Transverse colon (tissue), 4 donors: ENCODE measurements around the gene PRKCE. TPM values are rescaled to one million over a fixed set of nuclear protein-coding genes. Genes with fewer than 3 reads are reported as not detected.

Experiments used
- DNase-seq: peaks from one replicate; pipeline ENCODE4 v3.0.0-alpha.2; 2019
- H3K27ac ChIP-seq, 4 donors: fragments of 200-600 bp; sonication (generic); 2 replicates each; pipeline ENCODE4 v1.5.1; 2016 to 2018; ENCODE audit warnings: inconsistent platforms in 4 of 4
- H3K27me3 ChIP-seq: fragments of 200-600 bp; sonication (generic); 2 replicates; pipeline ENCODE4 v1.5.1; 2017; ENCODE audit warnings: inconsistent platforms
- H3K36me3 ChIP-seq, 4 donors: fragments of 200-600 bp; sonication (generic); 2 replicates each; pipeline ENCODE4 v1.5.1; 2017 to 2019; ENCODE audit warnings: inconsistent platforms in 4 of 4
- H3K4me1 ChIP-seq, 4 donors: fragments of 200-600 bp; sonication (generic); 2 replicates each; pipeline ENCODE4 v1.5.1; 2017 to 2020; ENCODE audit warnings: inconsistent platforms in 4 of 4
- H3K4me3 ChIP-seq, 4 donors: fragments of 200-600 bp; sonication (generic); 1 replicate in 1 of 4; 2 replicates in 3 of 4; pipeline versions ENCODE4 v1.5.1 to v1.6.1; 2017 to 2019; ENCODE audit warnings: inconsistent platforms in 4 of 4
- H3K9me3 ChIP-seq, 2 donors: fragments of 200-600 bp; sonication (generic); 2 replicates each; pipeline ENCODE4 v1.5.1; 2017 to 2019; ENCODE audit warnings: inconsistent platforms in 2 of 2
- CTCF ChIP-seq, 5 experiments: fragments of 200-600 bp in 3 of 5; fragments of 450-650 bp in 2 of 5; sonication (generic) in 3 of 5; IDR thresholded peaks; 1 replicate in 2 of 5; 2 replicates in 3 of 5; pipeline ENCODE4 v1.5.1; 2016 to 2017; ENCODE audit warnings: antibody characterized with exemption in 5 of 5, inconsistent platforms in 3 of 5, mild to moderate bottlenecking in 2 of 5, moderate library complexity in 1 of 5
- EP300 ChIP-seq: sonication (generic); formaldehyde crosslinking; IDR thresholded peaks from one replicate; pipeline ENCODE4 v1.6.1; 2017; ENCODE audit warnings: antibody characterized with exemption, low read depth
- POLR2A ChIP-seq: fragments of 450-650 bp; IDR thresholded peaks from one replicate; pipeline ENCODE4 v1.6.1; 2016; ENCODE audit warnings: antibody characterized with exemption, mild to moderate bottlenecking, moderate library complexity
- POLR2AphosphoS5 ChIP-seq, 3 donors: sonication (generic); formaldehyde crosslinking; IDR thresholded peaks; one replicate each; pipeline ENCODE4 v1.6.1; 2016; ENCODE audit warnings: antibody characterized with exemption in 3 of 3
- WGBS, 2 donors: methylation state at CpG; one replicate each; pipeline ENCODE4 v1.1.5; 2018; ENCODE audit warnings: low coverage in 1 of 2; 5-methylcytosine and 5-hydroxymethylcytosine counted together
- in situ Hi-C, 4 donors: fragments of 200-750 bp; cut with MboI; loops; one replicate each; pipeline versions ENCODE4 v1.15.0 to v1.15.1; 2017; ENCODE audit warnings: low sequenced_read_pairs in 3 of 4, low pct_ligation_motif_present in 1 of 4, low pct_unique_long_range_greater_than_20kb in 1 of 4
- intact Hi-C: fragments of 100-400 bp; cut with DNase I; formaldehyde crosslinking; loops from one replicate; pipeline ENCODE4 v1.15.1; 2023; ENCODE audit warnings: low total_unique reads
- total RNA-seq, 4 donors: library from RNA; depleted of rRNA; stranded (reverse); fragments of >200 nt; gene quantifications; one replicate each; pipeline ENCODE4 v1.1.0, GENCODE V29; 2016

PRKCE gene
- total RNA-seq, 4 donors from 2014 or later: 8.6 to 20.6 (median 11.3) TPM

GRCh38 chr2:46162329-46163097, 511.0 kb downstream of the PRKCE start:
- Histone ChIP-seq H3K27me3 (no peaks in the 10 kb centered on the region), H3K9me3 (no peaks in the 10 kb centered on the region), H3K4me3 (no peak overlapping the region), H3K27ac (peak overlapping the region in 3 of 4 donors; percentile 1 to 25 (median 23)), H3K36me3 (no peaks in the 10 kb centered on the region), H3K4me1 (peaks cover 12 to 29% (median 23%) of the 10 kb centered on the region in 4 donors)
- intact Hi-C loops (no loop called here), in situ Hi-C loops (no loop called here)
- no peak for DNase-seq
- 70 to 81% methylated on average over 5 to 11 of the region's 11 CpGs for WGBS, 2 donors
- TF ChIP-seq POLR2AphosphoS5 (IDR thresholded peaks at IDR 0.05) (no peak), EP300 (no peak)

DNA sequence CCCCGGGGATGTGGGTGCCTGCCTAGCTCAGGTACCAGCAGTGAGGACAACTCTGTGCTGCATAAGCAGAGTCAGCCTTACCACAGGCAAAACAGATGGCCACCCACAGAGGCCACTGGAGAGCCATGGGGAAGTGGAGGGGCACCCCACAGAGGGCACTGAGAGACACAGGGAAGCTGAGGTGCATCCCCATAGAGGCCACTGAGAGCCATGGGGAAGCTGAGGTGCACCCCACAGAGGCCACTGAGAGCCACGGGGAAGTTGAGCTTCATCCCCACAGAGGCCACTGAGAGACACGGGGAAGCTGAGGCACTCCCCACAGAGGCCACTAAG, 511.6 kb downstream of the PRKCE start:
- Histone ChIP-seq H3K27me3 (no peaks in the 10 kb centered on the region), H3K27ac (peak overlapping the region in 2 of 4 donors; percentile 18 to 25), H3K9me3 (no peaks in the 10 kb centered on the region), H3K4me1 (peaks cover 12 to 26% (median 21%) of the 10 kb centered on the region in 4 donors), H3K4me3 (no peak overlapping the region), H3K36me3 (no peaks in the 10 kb centered on the region)
- WGBS, 2 donors: 73% methylated on average over 3 of the region's 3 CpGs; no CpG with 5 or more reads in 1 of the 2 donors
- no peak for DNase-seq
- TF ChIP-seq CTCF (IDR thresholded peaks at IDR 0.05) (no peak), EP300 (no peak), POLR2AphosphoS5 (IDR thresholded peaks at IDR 0.05) (no peak), POLR2A (no peak)
- intact Hi-C loops (no loop called here), in situ Hi-C loops (no loop called here)

GRCh38 chr2:46163804-46164528, 512.5 kb downstream of the PRKCE start:
- Histone ChIP-seq H3K36me3 (no peaks in the 10 kb centered on the region), H3K9me3 (no peaks in the 10 kb centered on the region), H3K4me1 (peaks cover 12 to 26% (median 21%) of the 10 kb centered on the region in 4 donors), H3K27ac (peak overlapping the region; percentile 30 to 77 (median 68)), H3K4me3 (no peak overlapping the region), H3K27me3 (no peaks in the 10 kb centered on the region)
- intact Hi-C loops: no loop called here
- peak; percentile 43 for DNase-seq
- 28 to 53% methylated on average over 2 to 8 of the region's 8 CpGs for WGBS, 2 donors
- in situ Hi-C loops: no loop called here
- TF ChIP-seq CTCF (IDR thresholded peaks at IDR 0.05): no peak
- peak in 1 of 3 donors; percentile 9 for TF ChIP-seq POLR2AphosphoS5 (IDR thresholded peaks at IDR 0.05)
- no peak for TF ChIP-seq EP300
- no peak for TF ChIP-seq POLR2A

DNA sequence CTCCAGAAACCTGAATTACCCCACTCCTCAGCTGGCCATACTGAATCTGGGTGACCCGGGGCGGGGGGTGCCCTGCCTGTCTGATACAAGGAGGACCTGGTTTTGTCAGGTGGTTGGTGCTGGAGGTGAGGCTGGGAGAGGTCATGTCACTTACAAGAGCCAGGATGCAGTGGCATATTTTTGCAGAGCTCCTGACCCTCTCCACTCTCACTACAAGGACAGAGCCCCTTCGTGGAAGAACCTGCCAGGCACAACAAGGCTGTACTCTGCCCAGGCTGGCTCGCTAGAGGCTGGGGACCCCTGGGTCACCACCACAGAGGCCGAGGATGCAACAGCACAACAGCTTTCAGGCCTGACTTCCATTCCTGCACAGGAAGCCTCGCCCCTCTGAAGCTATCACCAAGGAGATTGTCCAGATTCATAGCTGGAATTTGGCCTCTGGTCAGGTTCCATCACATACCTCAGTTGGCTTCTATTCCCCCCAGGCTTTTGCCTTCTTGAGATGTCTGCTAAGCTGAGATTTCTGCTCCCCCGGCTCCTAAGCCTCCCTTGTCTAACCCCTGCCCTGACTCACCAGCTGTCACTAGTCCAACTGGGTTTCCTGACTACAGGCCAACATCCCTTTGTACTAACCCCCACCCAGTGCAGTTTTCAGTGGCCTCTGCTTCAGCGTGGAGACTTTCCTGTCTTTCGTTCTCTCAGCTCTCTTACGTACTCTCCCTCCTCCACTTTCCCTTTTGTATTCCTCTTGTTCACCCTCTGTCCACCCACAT, 513.2 kb downstream of the PRKCE start:
- H3K4me3 ChIP-seq: no peak overlapping the region
- no peaks in the 10 kb centered on the region for H3K27me3 ChIP-seq
- H3K9me3 ChIP-seq: no peaks in the 10 kb centered on the region
- peaks cover 12 to 26% (median 21%) of the 10 kb centered on the region in 4 donors for H3K4me1 ChIP-seq
- peak; percentile 66 for DNase-seq
- H3K36me3 ChIP-seq: no peaks in the 10 kb centered on the region
- TF ChIP-seq POLR2AphosphoS5 (IDR thresholded peaks at IDR 0.05) (peak in 2 of 3 donors; percentile 14 to 50), POLR2A (no peak)
- H3K27ac ChIP-seq: peak overlapping the region; percentile 30 to 77 (median 68)
- in situ Hi-C loops (no loop called here), intact Hi-C loops (no loop called here)
- 32 to 60% methylated on average over 4 to 9 of the region's 10 CpGs for WGBS, 2 donors
